Fibroblast of lung (primary cell): ENCODE results near the gene MKRN2. TPM values are rescaled to one million over a fixed set of nuclear protein-coding genes. Genes with fewer than 3 reads are reported as not detected.
A peak's percentile ranks its signal among the peaks of the same experiment; 100 is the strongest.

Experiments used
- DNase-seq, 2 donors: peaks; one replicate each; pipeline versions ENCODE4 v3.0.0 to v3.0.0-alpha.2; 2010; ENCODE audit warnings: low read depth in 2 of 2
- H2AFZ ChIP-seq: 2 replicates; pipeline ENCODE4 v1.5.1; 2012; ENCODE audit warnings: low read length, control low read depth, inconsistent platforms
- H3K27ac ChIP-seq: 2 replicates; pipeline ENCODE4 v1.5.1; 2011; ENCODE audit warnings: low read length, control low read depth; ENCODE audit not compliant: insufficient read depth
- H3K27me3 ChIP-seq: 2 replicates; pipeline ENCODE4 v1.5.1; 2011; ENCODE audit warnings: mild to moderate bottlenecking, low read length; ENCODE audit not compliant: control insufficient read depth, insufficient read depth
- H3K36me3 ChIP-seq: 2 replicates; pipeline ENCODE4 v1.5.1; 2011; ENCODE audit warnings: low read length; ENCODE audit not compliant: control insufficient read depth, insufficient read depth
- H3K4me1 ChIP-seq: 2 replicates; pipeline ENCODE4 v1.5.1; 2011; ENCODE audit warnings: low read length; ENCODE audit not compliant: control insufficient read depth, insufficient read depth; ENCODE audit errors: extremely low read depth
- H3K4me2 ChIP-seq: 2 replicates; pipeline ENCODE4 v1.5.1; 2011; ENCODE audit warnings: low read length, control low read depth; ENCODE audit not compliant: insufficient read depth; ENCODE audit errors: extremely low read depth
- H3K4me3 ChIP-seq, 4 experiments: fragments of 200-600 bp in 1 of 4; sonication (generic) in 1 of 4; replicated peaks in 1 of 4; 2 replicates each; pipeline ENCODE4 v1.5.1; 2011 to 2016; ENCODE audit warnings: low read length in 4 of 4, low read depth in 3 of 4, mild to moderate bottlenecking in 3 of 4, control low read depth in 2 of 4, inconsistent platforms in 1 of 4, mixed read lengths in 1 of 4; ENCODE audit not compliant: insufficient read depth in 1 of 4; ENCODE audit errors: control extremely low read depth in 1 of 4
- H3K79me2 ChIP-seq: 2 replicates; pipeline ENCODE4 v1.5.1; 2012; ENCODE audit warnings: mild to moderate bottlenecking, low read length, inconsistent platforms; ENCODE audit not compliant: control insufficient read depth, insufficient read depth
- H3K9ac ChIP-seq: 2 replicates; pipeline ENCODE4 v1.5.1; 2011; ENCODE audit warnings: mild to moderate bottlenecking, low read length, control low read depth; ENCODE audit not compliant: insufficient read depth
- H3K9me3 ChIP-seq: 2 replicates; pipeline ENCODE4 v1.5.1; 2012; ENCODE audit warnings: low read depth, low read length; ENCODE audit not compliant: control insufficient read depth, insufficient read depth
- H4K20me1 ChIP-seq: 2 replicates; pipeline ENCODE4 v1.5.1; 2011; ENCODE audit warnings: low read length; ENCODE audit not compliant: control insufficient read depth, insufficient read depth; ENCODE audit errors: extremely low read depth
- CTCF ChIP-seq, 2 donors: IDR thresholded peaks in 1 of 2; conservative IDR thresholded peaks in 1 of 2; 1 replicate in 1 of 2; 2 replicates in 1 of 2; pipeline ENCODE4 v1.5.1; 2011 to 2012; ENCODE audit warnings: low read length in 2 of 2, control low read depth in 1 of 2, inconsistent platforms in 1 of 2, low read depth in 1 of 2, mild to moderate bottlenecking in 1 of 2
- EZH2 ChIP-seq: IDR thresholded peaks from 2 replicates; pipeline ENCODE4 v1.5.1; 2012; ENCODE audit warnings: low read length, control low read depth, mild to moderate bottlenecking; ENCODE audit errors: missing control alignments
- polyA plus RNA-seq, 2 donors: library from polyadenylated mRNA; depleted of rRNA in 1 of 2; stranded (reverse) in 1 of 2; unstranded in 1 of 2; fragments of >200 nt; gene quantifications; 2 replicates each; pipeline ENCODE4 v1.2.1, GENCODE V29; 2011 to 2012; ENCODE audit warnings: missing spikeins in 1 of 2
- total RNA-seq: library from RNA; depleted of rRNA; stranded (reverse); fragments of >200 nt; gene quantifications from 2 replicates; pipeline ENCODE4 v1.2.1, GENCODE V29; 2014

Gene MKRN2
- total and polyA plus RNA-seq, 2 donors (not counting 1 experiment from before 2014, with no cell fraction given) = 37.7 to 48.1 TPM

- no peak overlapping the region for H3K27ac ChIP-seq
Observed at GRCh38 chr3:12558706-12559105, 1.8 kb downstream of the MKRN2 start.

GRCh38 chr3:12559520-12559919, 2.6 kb downstream of the MKRN2 start:
- no peaks in the 10 kb centered on the region for H3K27me3 ChIP-seq
- H2AFZ ChIP-seq = no peak overlapping the region
- no peaks in the 10 kb centered on the region for H3K9me3 ChIP-seq
- no peak overlapping the region for H3K27ac ChIP-seq
- H4K20me1 ChIP-seq = peaks cover 2% of the 10 kb centered on the region
- no peak for DNase-seq
- no peaks in the 10 kb centered on the region for H3K36me3 ChIP-seq
- H3K4me2 ChIP-seq = no peak overlapping the region
- peaks cover 4% of the 10 kb centered on the region for H3K4me1 ChIP-seq
- TF ChIP-seq EZH2 = no peak
- no peak for TF ChIP-seq CTCF (conservative IDR thresholded peaks at IDR 0.05 in 1 of 2, IDR thresholded peaks at IDR 0.05 in 1 of 2; ENCODE audit: low read depth in 1 of 2, low read length in 2 of 2)
- H3K4me3 ChIP-seq = peak overlapping the region in 1 of 4 experiments; percentile 94
- no peak overlapping the region for H3K9ac ChIP-seq
- H3K79me2 ChIP-seq = peaks cover 70% of the 10 kb centered on the region

More at GRCh38 chr3:12558706-12559105, 1.8 kb downstream of the MKRN2 start:
- Histone ChIP-seq H3K79me2 (peaks cover 64% of the 10 kb centered on the region), H3K4me2 (peak overlapping the region; percentile 88), H3K27me3 (no peaks in the 10 kb centered on the region), H3K36me3 (no peaks in the 10 kb centered on the region), H2AFZ (no peak overlapping the region), H3K9ac (no peak overlapping the region), H4K20me1 (peaks cover 2% of the 10 kb centered on the region), H3K4me3 (peak overlapping the region; percentile 87 to 96 (median 92)), H3K4me1 (peaks cover 4% of the 10 kb centered on the region), H3K9me3 (no peaks in the 10 kb centered on the region)
- TF ChIP-seq EZH2 (no peak), CTCF (conservative IDR thresholded peaks at IDR 0.05 in 1 of 2, IDR thresholded peaks at IDR 0.05 in 1 of 2; ENCODE audit: low read depth in 1 of 2, low read length in 2 of 2) (no peak)
- no peak for DNase-seq

GRCh38 chr3:12560505-12561190, 3.8 kb downstream of the MKRN2 start:
- Histone ChIP-seq H3K4me1 (peaks cover 4% of the 10 kb centered on the region), H3K36me3 (no peaks in the 10 kb centered on the region), H4K20me1 (peaks cover 2% of the 10 kb centered on the region), H3K4me2 (no peak overlapping the region), H2AFZ (no peak overlapping the region), H3K9me3 (no peaks in the 10 kb centered on the region), H3K27me3 (no peaks in the 10 kb centered on the region), H3K9ac (no peak overlapping the region), H3K27ac (no peak overlapping the region), H3K4me3 (no peak overlapping the region), H3K79me2 (peaks cover 81% of the 10 kb centered on the region)
- no peak for DNase-seq
- TF ChIP-seq EZH2 (no peak), CTCF (conservative IDR thresholded peaks at IDR 0.05 in 1 of 2, IDR thresholded peaks at IDR 0.05 in 1 of 2; ENCODE audit: low read depth in 1 of 2, low read length in 2 of 2) (no peak)
